K562 (cell line): ENCODE data around the gene KIF3A. TPM values are rescaled to one million over a fixed set of nuclear protein-coding genes. Genes with fewer than 3 reads are reported as not detected.

ENCODE experiments used
- EZH2 ChIP-seq: IDR thresholded peaks from 2 replicates; pipeline ENCODE4 v1.6.1; 2012; ENCODE audit warnings: low read depth, mild to moderate bottlenecking, inconsistent platforms, low read length, borderline replicate concordance
- IRF9 ChIP-seq: fragments of 450-650 bp; IDR thresholded peaks from 2 replicates; pipeline ENCODE4 v1.6.1; 2016; ENCODE audit warnings: missing biosample characterization, missing genetic modification characterization
- MEF2A ChIP-seq: IDR thresholded peaks from 2 replicates; pipeline ENCODE4 v1.6.1; 2011; ENCODE audit warnings: low read depth, mild to moderate bottlenecking, low read length, moderate library complexity; ENCODE audit not compliant: control insufficient read depth
- POLR2AphosphoS2 ChIP-seq: IDR thresholded peaks from 2 replicates; pipeline ENCODE4 v1.6.1; 2012; ENCODE audit warnings: low read length, improper control_type of control experiment
- SP2 ChIP-seq: IDR thresholded peaks from 2 replicates; pipeline ENCODE4 v1.6.1; 2011; ENCODE audit warnings: mild to moderate bottlenecking, low read depth, low read length, moderate library complexity; ENCODE audit not compliant: poor library complexity, severe bottlenecking; ENCODE audit errors: extremely low read depth
- ZNF184 ChIP-seq: sonication (generic); formaldehyde crosslinking; IDR thresholded peaks from 2 replicates; pipeline ENCODE4 v1.5.0; 2020; ENCODE audit warnings: missing genetic modification reagents
- ZNF232 ChIP-seq: sonication (generic); formaldehyde crosslinking; IDR thresholded peaks from 2 replicates; pipeline ENCODE4 v1.8.0; 2022; ENCODE audit warnings: mild to moderate bottlenecking, missing genetic modification reagents
- ZNF280B ChIP-seq: fragments of 250-450 bp; sonication (Bioruptor Pico); IDR thresholded peaks from 2 replicates; pipeline ENCODE4 v1.5.1; 2021; ENCODE audit warnings: mild to moderate bottlenecking
- ZNF316 ChIP-seq: fragments of 450-650 bp; IDR thresholded peaks from 2 replicates; pipeline ENCODE4 v1.6.1; 2016
- polyA plus RNA-seq, 8 experiments: library from polyadenylated mRNA; depleted of rRNA in 4 of 8; stranded (reverse) in 5 of 8; unstranded in 3 of 8; fragments of >200 nt; fragmentation: Nextera tagmentation in 2 of 8; fragmentation: Illumina TruSeq in 1 of 8; extraction: Ambion mirVana in 2 of 8; extraction: Trizol in 1 of 8; gene quantifications; 2 replicates each; pipeline versions ENCODE4 v1.2.1 to v1.2.3, GENCODE V29; 2011 to 2014; ENCODE audit warnings: inconsistent platforms in 1 of 8, missing spikeins in 1 of 8
- total RNA-seq, 7 experiments: library from RNA; depleted of rRNA in 6 of 7; stranded (reverse); fragments of >200 nt in 6 of 7; fragmentation: Illumina TruSeq in 2 of 7; extraction: Trizol in 2 of 7; gene quantifications; 2 replicates each; pipeline versions ENCODE4 v1.2.1 to v1.2.3, GENCODE V29; 2011 to 2021; ENCODE audit warnings: low replicate concordance in 1 of 7
- TF ChIP-seq, protein P1 (sequence below): fragments of 450-650 bp; IDR thresholded peaks from 2 replicates; pipeline ENCODE4 v1.6.1; 2017; ENCODE audit warnings: antibody characterized with exemption, mild to moderate bottlenecking
- TF ChIP-seq, protein P2 (sequence below): fragments of 250-450 bp; sonication (Bioruptor Pico); IDR thresholded peaks from 2 replicates; pipeline ENCODE4 v1.4.0; 2020; ENCODE audit warnings: mild to moderate bottlenecking, moderate library complexity
- TF ChIP-seq, protein P3 (sequence below): sonication (generic); formaldehyde crosslinking; IDR thresholded peaks from 2 replicates; pipeline ENCODE4 v1.8.1; 2023; ENCODE audit warnings: mild to moderate bottlenecking, missing genetic modification reagents
- TF ChIP-seq, protein P4 (sequence below): fragments of 450-650 bp; formaldehyde crosslinking; IDR thresholded peaks from 2 replicates; pipeline ENCODE4 v1.4.0; 2020; ENCODE audit warnings: mild to moderate bottlenecking

The KIF3A gene
- total and polyA plus RNA-seq, 9 of the 15 experiments (the other 6 are each of a cell fraction or from before 2014, with no cell fraction given): 1.5 to 7.8 (median 6.0) TPM

GRCh38 chr5:132777209-132778069, 40.1 kb upstream of the KIF3A start, which contains the start of gene SEPTIN8 (continued):
- TF ChIP-seq, protein P1, sequence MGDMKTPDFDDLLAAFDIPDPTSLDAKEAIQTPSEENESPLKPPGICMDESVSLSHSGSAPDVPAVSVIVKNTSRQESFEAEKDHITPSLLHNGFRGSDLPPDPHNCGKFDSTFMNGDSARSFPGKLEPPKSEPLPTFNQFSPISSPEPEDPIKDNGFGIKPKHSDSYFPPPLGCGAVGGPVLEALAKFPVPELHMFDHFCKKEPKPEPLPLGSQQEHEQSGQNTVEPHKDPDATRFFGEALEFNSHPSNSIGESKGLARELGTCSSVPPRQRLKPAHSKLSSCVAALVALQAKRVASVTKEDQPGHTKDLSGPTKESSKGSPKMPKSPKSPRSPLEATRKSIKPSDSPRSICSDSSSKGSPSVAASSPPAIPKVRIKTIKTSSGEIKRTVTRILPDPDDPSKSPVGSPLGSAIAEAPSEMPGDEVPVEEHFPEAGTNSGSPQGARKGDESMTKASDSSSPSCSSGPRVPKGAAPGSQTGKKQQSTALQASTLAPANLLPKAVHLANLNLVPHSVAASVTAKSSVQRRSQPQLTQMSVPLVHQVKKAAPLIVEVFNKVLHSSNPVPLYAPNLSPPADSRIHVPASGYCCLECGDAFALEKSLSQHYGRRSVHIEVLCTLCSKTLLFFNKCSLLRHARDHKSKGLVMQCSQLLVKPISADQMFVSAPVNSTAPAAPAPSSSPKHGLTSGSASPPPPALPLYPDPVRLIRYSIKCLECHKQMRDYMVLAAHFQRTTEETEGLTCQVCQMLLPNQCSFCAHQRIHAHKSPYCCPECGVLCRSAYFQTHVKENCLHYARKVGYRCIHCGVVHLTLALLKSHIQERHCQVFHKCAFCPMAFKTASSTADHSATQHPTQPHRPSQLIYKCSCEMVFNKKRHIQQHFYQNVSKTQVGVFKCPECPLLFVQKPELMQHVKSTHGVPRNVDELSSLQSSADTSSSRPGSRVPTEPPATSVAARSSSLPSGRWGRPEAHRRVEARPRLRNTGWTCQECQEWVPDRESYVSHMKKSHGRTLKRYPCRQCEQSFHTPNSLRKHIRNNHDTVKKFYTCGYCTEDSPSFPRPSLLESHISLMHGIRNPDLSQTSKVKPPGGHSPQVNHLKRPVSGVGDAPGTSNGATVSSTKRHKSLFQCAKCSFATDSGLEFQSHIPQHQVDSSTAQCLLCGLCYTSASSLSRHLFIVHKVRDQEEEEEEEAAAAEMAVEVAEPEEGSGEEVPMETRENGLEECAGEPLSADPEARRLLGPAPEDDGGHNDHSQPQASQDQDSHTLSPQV: no peak; the same call in 1 of the 2 replicates
- TF ChIP-seq, protein P2, sequence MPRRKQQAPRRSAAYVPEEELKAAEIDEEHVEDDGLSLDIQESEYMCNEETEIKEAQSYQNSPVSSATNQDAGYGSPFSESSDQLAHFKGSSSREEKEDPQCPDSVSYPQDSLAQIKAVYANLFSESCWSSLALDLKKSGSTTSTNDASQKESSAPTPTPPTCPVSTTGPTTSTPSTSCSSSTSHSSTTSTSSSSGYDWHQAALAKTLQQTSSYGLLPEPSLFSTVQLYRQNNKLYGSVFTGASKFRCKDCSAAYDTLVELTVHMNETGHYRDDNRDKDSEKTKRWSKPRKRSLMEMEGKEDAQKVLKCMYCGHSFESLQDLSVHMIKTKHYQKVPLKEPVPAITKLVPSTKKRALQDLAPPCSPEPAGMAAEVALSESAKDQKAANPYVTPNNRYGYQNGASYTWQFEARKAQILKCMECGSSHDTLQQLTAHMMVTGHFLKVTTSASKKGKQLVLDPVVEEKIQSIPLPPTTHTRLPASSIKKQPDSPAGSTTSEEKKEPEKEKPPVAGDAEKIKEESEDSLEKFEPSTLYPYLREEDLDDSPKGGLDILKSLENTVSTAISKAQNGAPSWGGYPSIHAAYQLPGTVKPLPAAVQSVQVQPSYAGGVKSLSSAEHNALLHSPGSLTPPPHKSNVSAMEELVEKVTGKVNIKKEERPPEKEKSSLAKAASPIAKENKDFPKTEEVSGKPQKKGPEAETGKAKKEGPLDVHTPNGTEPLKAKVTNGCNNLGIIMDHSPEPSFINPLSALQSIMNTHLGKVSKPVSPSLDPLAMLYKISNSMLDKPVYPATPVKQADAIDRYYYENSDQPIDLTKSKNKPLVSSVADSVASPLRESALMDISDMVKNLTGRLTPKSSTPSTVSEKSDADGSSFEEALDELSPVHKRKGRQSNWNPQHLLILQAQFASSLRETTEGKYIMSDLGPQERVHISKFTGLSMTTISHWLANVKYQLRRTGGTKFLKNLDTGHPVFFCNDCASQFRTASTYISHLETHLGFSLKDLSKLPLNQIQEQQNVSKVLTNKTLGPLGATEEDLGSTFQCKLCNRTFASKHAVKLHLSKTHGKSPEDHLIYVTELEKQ: no peak
- TF ChIP-seq IRF9 (tag): no peak
- TF ChIP-seq EZH2: no peak
- TF ChIP-seq, protein P3, sequence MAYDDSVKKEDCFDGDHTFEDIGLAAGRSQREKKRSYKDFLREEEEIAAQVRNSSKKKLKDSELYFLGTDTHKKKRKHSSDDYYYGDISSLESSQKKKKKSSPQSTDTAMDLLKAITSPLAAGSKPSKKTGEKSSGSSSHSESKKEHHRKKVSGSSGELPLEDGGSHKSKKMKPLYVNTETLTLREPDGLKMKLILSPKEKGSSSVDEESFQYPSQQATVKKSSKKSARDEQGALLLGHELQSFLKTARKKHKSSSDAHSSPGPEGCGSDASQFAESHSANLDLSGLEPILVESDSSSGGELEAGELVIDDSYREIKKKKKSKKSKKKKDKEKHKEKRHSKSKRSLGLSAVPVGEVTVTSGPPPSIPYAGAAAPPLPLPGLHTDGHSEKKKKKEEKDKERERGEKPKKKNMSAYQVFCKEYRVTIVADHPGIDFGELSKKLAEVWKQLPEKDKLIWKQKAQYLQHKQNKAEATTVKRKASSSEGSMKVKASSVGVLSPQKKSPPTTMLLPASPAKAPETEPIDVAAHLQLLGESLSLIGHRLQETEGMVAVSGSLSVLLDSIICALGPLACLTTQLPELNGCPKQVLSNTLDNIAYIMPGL (CRISPR knock-in tag): no peak
- no peak for TF ChIP-seq ZNF184 (CRISPR knock-in tag)
- TF ChIP-seq, protein P4, sequence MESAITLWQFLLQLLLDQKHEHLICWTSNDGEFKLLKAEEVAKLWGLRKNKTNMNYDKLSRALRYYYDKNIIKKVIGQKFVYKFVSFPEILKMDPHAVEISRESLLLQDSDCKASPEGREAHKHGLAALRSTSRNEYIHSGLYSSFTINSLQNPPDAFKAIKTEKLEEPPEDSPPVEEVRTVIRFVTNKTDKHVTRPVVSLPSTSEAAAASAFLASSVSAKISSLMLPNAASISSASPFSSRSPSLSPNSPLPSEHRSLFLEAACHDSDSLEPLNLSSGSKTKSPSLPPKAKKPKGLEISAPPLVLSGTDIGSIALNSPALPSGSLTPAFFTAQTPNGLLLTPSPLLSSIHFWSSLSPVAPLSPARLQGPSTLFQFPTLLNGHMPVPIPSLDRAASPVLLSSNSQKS (CRISPR knock-in tag): no peak
- TF ChIP-seq ZNF232: no peak
- TF ChIP-seq ZNF280B (CRISPR knock-in tag): no peak
- no peak for TF ChIP-seq MEF2A
- no peak for TF ChIP-seq SP2
- TF ChIP-seq ZNF316: no peak
- TF ChIP-seq POLR2AphosphoS2: no peak
